ENCODE data around the gene ZFAND3. TPM values are rescaled to one million over a fixed set of nuclear protein-coding genes. Genes with fewer than 3 reads are reported as not detected.

Gene ZFAND3
- total and polyA plus RNA-seq, 10 donors = 9.3 to 63.7 (median 49.9) TPM

DNA sequence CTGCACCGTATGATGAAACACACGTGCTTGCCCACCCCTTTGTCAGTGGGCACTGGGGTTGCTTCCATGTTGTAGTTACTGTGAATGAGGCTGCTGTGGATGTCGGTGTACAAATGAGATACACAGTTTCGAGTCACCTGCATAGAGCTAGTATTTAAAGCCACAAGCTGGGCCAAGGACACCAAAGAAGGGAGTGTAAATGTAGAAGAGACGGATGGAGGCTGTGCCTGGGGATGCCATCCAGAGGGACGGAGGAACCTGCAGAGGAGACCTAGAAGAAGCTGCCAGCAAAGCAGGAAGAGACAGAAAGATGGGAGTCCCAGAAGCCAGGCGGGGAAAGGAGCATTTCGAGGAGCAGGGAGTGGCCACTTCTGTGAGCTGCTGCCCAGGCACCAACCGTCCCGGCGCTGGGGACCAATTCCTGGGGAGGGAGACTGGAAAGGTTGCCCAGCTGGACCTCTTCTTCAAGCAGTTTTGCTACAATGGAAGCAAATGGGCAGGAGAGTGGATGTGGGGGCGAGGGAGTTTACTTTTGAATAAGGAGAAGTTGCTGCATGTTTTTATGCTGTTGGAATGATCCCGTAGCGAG, 339.3 kb downstream of the ZFAND3 start:
- Histone ChIP-seq H3K36me3 (peaks cover 0 to 30% (median 3%) of the 10 kb centered on the region in 6 donors), H3K9me3 (no peaks in the 10 kb centered on the region), H3K4me3 (no peak overlapping the region), H3K4me1 (peaks cover 0 to 17% (median 8%) of the 10 kb centered on the region in 6 donors), H3K27ac (no peak overlapping the region), H3K27me3 (replicated peaks in 1 of 7) (no peaks in the 10 kb centered on the region)
- intact Hi-C loops (cut with DNase I; ENCODE audit: low total_unique reads) = no loop called here
- 88 to 97% (median 93%) methylated on average over 14 of the region's 14 CpGs for WGBS, 5 donors
- no peak for DNase-seq
- TF ChIP-seq POLR2AphosphoS5 (IDR thresholded peaks at IDR 0.05) = peak in 2 of 3 donors; percentile 24 to 36
- no peak for TF ChIP-seq POLR2A (IDR thresholded peaks at IDR 0.05)

DNA sequence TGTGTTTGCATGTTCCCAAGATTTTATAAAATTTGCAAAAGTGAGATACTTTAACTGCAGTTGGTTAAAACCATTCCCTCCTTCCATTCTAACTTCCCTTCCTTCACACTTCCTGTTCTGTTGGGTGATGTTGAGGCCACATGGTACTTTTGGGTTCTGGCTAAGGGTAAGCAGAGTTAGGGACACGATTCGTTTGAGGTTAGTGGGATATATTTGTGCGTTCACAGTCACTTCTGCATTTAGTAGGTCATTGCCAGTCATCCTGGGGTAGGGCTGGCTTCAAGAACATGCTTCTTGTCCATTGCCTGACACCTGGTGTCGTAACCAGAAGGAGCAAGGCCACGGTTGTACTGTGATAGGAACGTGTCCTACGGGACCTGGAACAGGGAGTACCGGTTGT, 340.1 kb downstream of the ZFAND3 start:
- intact Hi-C loops (cut with DNase I; ENCODE audit: low total_unique reads) = no loop called here
- no peak for TF ChIP-seq POLR2AphosphoS5 (IDR thresholded peaks at IDR 0.05)
- no peak for TF ChIP-seq POLR2A (IDR thresholded peaks at IDR 0.05)
- TF ChIP-seq, protein P1, sequence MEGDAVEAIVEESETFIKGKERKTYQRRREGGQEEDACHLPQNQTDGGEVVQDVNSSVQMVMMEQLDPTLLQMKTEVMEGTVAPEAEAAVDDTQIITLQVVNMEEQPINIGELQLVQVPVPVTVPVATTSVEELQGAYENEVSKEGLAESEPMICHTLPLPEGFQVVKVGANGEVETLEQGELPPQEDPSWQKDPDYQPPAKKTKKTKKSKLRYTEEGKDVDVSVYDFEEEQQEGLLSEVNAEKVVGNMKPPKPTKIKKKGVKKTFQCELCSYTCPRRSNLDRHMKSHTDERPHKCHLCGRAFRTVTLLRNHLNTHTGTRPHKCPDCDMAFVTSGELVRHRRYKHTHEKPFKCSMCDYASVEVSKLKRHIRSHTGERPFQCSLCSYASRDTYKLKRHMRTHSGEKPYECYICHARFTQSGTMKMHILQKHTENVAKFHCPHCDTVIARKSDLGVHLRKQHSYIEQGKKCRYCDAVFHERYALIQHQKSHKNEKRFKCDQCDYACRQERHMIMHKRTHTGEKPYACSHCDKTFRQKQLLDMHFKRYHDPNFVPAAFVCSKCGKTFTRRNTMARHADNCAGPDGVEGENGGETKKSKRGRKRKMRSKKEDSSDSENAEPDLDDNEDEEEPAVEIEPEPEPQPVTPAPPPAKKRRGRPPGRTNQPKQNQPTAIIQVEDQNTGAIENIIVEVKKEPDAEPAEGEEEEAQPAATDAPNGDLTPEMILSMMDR (IDR thresholded peaks at IDR 0.05 in 8 of 11, conservative IDR thresholded peaks at IDR 0.05 in 3 of 11) = no peak
- H3K27me3 ChIP-seq (replicated peaks in 1 of 7) = no peaks in the 10 kb centered on the region

DNA sequence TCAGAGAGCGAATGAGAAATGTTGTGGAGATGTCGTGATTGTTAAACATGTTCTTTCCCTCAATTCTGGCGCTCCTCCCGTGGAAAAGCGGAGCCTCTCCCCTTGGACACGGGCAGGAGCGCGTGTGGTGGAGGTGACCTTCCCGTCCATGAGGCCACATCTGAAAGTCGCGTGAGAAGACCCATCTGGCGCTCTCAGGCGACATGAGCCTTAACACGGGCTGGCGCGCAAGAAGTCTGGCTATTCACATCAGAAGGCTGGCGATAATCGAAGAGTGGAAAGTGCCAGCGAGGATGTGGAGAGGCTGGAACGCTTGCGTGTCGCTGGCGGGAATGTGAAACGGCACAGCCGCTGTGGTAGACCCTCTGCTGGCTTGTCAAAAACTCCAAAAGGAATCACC, 341.3 kb downstream of the ZFAND3 start:
- TF ChIP-seq POLR2AphosphoS5 (IDR thresholded peaks at IDR 0.05) (peak in 1 of 3 donors; percentile 45), POLR2A (IDR thresholded peaks at IDR 0.05) (no peak)
- TF ChIP-seq, protein P1 (IDR thresholded peaks at IDR 0.05 in 8 of 11, conservative IDR thresholded peaks at IDR 0.05 in 3 of 11) = no peak
- 95 to 98% (median 96%) methylated on average over 25 of the region's 25 CpGs for WGBS, 5 donors

More for the DNA sequence above, 340.1 kb downstream of the ZFAND3 start:
- no peaks in the 10 kb centered on the region for H3K9me3 ChIP-seq
- WGBS, 5 donors = 65 to 86% (median 77%) methylated on average over 8 of the region's 8 CpGs
- H3K36me3 ChIP-seq = peaks cover 0 to 24% (median 2%) of the 10 kb centered on the region in 6 donors
- H3K4me3 ChIP-seq = no peak overlapping the region
- no peak for DNase-seq
- H3K27ac ChIP-seq = no peak overlapping the region
- peaks cover 0 to 10% (median 4%) of the 10 kb centered on the region in 6 donors for H3K4me1 ChIP-seq

DNA sequence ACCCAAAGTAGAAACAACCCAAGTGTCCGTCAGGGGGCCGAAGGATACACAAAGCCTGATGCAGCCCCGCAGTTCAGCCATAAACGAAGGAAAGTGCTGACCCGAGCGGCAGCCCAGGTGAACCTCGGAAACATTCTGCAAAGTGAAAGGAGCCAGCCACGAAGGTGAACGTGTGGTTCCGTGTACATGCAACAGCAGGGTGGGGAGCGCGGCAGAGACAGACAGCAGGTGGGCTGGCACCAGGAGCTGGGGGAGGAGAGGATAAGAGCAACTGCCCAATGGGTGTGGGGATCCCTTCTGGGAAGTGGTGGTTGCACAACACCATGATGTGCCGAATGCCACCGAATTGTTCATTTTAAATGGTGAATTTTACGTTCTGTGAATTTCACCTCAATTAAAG, 341.8 kb downstream of the ZFAND3 start:
- Histone ChIP-seq H3K4me1 (peaks cover 0 to 4% (median 0%) of the 10 kb centered on the region in 6 donors), H3K9me3 (no peaks in the 10 kb centered on the region), H3K4me3 (no peak overlapping the region), H3K27me3 (replicated peaks in 1 of 7) (no peaks in the 10 kb centered on the region), H3K27ac (no peak overlapping the region), H3K36me3 (peaks cover 0 to 18% (median 0%) of the 10 kb centered on the region in 6 donors)
- TF ChIP-seq, protein P1 (IDR thresholded peaks at IDR 0.05 in 8 of 11, conservative IDR thresholded peaks at IDR 0.05 in 3 of 11) = no peak
- TF ChIP-seq POLR2AphosphoS5 (IDR thresholded peaks at IDR 0.05) = no peak
- no peak for TF ChIP-seq POLR2A (IDR thresholded peaks at IDR 0.05)
- no peak for DNase-seq
- 88 to 96% (median 94%) methylated on average over 15 of the region's 15 CpGs for WGBS, 5 donors
- intact Hi-C loops (cut with DNase I; ENCODE audit: low total_unique reads) = no loop called here

More for the DNA sequence above, 341.3 kb downstream of the ZFAND3 start:
- intact Hi-C loops (cut with DNase I; ENCODE audit: low total_unique reads) = no loop called here
- H3K27me3 ChIP-seq (replicated peaks in 1 of 7) = no peaks in the 10 kb centered on the region
- H3K4me3 ChIP-seq = no peak overlapping the region
- H3K9me3 ChIP-seq = no peaks in the 10 kb centered on the region
- peaks cover 0 to 18% (median 0%) of the 10 kb centered on the region in 6 donors for H3K36me3 ChIP-seq
- H3K27ac ChIP-seq = no peak overlapping the region
- no peak for DNase-seq
- peaks cover 0 to 4% (median 0%) of the 10 kb centered on the region in 6 donors for H3K4me1 ChIP-seq

Measured in spleen (tissue), 11 donors.